Ishikawa (cell line): Measurements from ENCODE around the gene MDFIC.

ENCODE experiments used
- CEBPB ChIP-seq: IDR thresholded peaks from 2 replicates; pipeline ENCODE4 v1.6.1; 2012
- EP300 ChIP-seq: IDR thresholded peaks from 2 replicates; pipeline ENCODE4 v1.6.1; 2012; ENCODE audit warnings: borderline replicate concordance
- RAD21 ChIP-seq: IDR thresholded peaks from 2 replicates; pipeline ENCODE4 v1.6.1; 2012; ENCODE audit warnings: low read depth
- TAF1 ChIP-seq: IDR thresholded peaks from 2 replicates; pipeline ENCODE4 v1.6.1; 2012; ENCODE audit warnings: low read depth, mild to moderate bottlenecking
- TCF12 ChIP-seq: IDR thresholded peaks from 2 replicates; pipeline ENCODE4 v1.6.1; 2012; ENCODE audit warnings: low read depth
- TF ChIP-seq, protein P1 (sequence below): IDR thresholded peaks from 2 replicates; pipeline ENCODE4 v1.6.1; 2012
- TF ChIP-seq, protein P2 (sequence below): IDR thresholded peaks from 2 replicates; pipeline ENCODE4 v1.6.1; 2012; ENCODE audit warnings: low read depth, mild to moderate bottlenecking

GRCh38 chr7:115052706-115053105 is 130.8 kb downstream of the MDFIC start:
- TF ChIP-seq RAD21 (no peak), EP300 (no peak), CEBPB (no peak), TAF1 (no peak), TCF12 (no peak)
- TF ChIP-seq, protein P1, sequence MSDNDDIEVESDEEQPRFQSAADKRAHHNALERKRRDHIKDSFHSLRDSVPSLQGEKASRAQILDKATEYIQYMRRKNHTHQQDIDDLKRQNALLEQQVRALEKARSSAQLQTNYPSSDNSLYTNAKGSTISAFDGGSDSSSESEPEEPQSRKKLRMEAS = no peak
- TF ChIP-seq, protein P2, sequence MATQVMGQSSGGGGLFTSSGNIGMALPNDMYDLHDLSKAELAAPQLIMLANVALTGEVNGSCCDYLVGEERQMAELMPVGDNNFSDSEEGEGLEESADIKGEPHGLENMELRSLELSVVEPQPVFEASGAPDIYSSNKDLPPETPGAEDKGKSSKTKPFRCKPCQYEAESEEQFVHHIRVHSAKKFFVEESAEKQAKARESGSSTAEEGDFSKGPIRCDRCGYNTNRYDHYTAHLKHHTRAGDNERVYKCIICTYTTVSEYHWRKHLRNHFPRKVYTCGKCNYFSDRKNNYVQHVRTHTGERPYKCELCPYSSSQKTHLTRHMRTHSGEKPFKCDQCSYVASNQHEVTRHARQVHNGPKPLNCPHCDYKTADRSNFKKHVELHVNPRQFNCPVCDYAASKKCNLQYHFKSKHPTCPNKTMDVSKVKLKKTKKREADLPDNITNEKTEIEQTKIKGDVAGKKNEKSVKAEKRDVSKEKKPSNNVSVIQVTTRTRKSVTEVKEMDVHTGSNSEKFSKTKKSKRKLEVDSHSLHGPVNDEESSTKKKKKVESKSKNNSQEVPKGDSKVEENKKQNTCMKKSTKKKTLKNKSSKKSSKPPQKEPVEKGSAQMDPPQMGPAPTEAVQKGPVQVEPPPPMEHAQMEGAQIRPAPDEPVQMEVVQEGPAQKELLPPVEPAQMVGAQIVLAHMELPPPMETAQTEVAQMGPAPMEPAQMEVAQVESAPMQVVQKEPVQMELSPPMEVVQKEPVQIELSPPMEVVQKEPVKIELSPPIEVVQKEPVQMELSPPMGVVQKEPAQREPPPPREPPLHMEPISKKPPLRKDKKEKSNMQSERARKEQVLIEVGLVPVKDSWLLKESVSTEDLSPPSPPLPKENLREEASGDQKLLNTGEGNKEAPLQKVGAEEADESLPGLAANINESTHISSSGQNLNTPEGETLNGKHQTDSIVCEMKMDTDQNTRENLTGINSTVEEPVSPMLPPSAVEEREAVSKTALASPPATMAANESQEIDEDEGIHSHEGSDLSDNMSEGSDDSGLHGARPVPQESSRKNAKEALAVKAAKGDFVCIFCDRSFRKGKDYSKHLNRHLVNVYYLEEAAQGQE = no peak
